GM19328 (cell line): ENCODE data around the gene CCDC91.
"Not testable (repeated sequence)": the region's sequence is repeated elsewhere in the genome, so short reads cannot be mapped to it uniquely, and the experiment has no call there.

Experiments used
- ATAC-seq: cut with Tn5 transposase; IDR thresholded peaks from one replicate; pipeline ENCODE4 v1.9.1; 2021; ENCODE audit warnings: mild to moderate bottlenecking, moderate library complexity; ENCODE audit not compliant: unreplicated experiment

The CCDC91 gene

GRCh38 chr12:28231248-28231647 is 41.0 kb downstream of the CCDC91 start:
- no peak for ATAC-seq

GRCh38 chr12:28232211-28232928 is 42.1 kb downstream of the CCDC91 start:
- ATAC-seq = peak; percentile 60

- no peak for ATAC-seq
Observed at GRCh38 chr12:28234444-28234843, 44.2 kb downstream of the CCDC91 start.

GRCh38 chr12:28235015-28235414 is 44.8 kb downstream of the CCDC91 start:
- no peak for ATAC-seq

- ATAC-seq = no peak
Observed at GRCh38 chr12:28235985-28236384, 45.7 kb downstream of the CCDC91 start.

- ATAC-seq = no peak
Observed at GRCh38 chr12:28237423-28237822, 47.2 kb downstream of the CCDC91 start.

- no peak for ATAC-seq
Observed at GRCh38 chr12:28239918-28240317, 49.7 kb downstream of the CCDC91 start.

GRCh38 chr12:28240853-28241252 is 50.6 kb downstream of the CCDC91 start:
- no peak for ATAC-seq

GRCh38 chr12:28242129-28242495 is 51.9 kb downstream of the CCDC91 start:
- ATAC-seq = no peak

- no peak for ATAC-seq
Observed at GRCh38 chr12:28242496-28243309, 52.4 kb downstream of the CCDC91 start.

GRCh38 chr12:28243310-28243633 is 53.0 kb downstream of the CCDC91 start:
- no peak for ATAC-seq

- no peak for ATAC-seq
Observed at GRCh38 chr12:28247806-28248205, 57.5 kb downstream of the CCDC91 start.

GRCh38 chr12:28248555-28249145 is 58.4 kb downstream of the CCDC91 start:
- no peak for ATAC-seq

- peak; percentile 95 for ATAC-seq
Observed at GRCh38 chr12:28253161-28253641, 62.9 kb downstream of the CCDC91 start.

- no peak for ATAC-seq
Observed at GRCh38 chr12:28257411-28257810, 67.2 kb downstream of the CCDC91 start.

GRCh38 chr12:28258998-28259397 is 68.7 kb downstream of the CCDC91 start:
- ATAC-seq = no peak

- no peak for ATAC-seq
Observed at GRCh38 chr12:28265435-28266042, 75.3 kb downstream of the CCDC91 start.

- not testable (repeated sequence) for ATAC-seq
Observed at GRCh38 chr12:28267920-28268607, 77.8 kb downstream of the CCDC91 start.

- no peak for ATAC-seq
Observed at GRCh38 chr12:28268608-28269229, 78.5 kb downstream of the CCDC91 start.

- no peak for ATAC-seq
Observed at GRCh38 chr12:28269851-28270250, 79.6 kb downstream of the CCDC91 start.
